ENCODE measurements around the gene SFT2D1.

The SFT2D1 gene

GRCh38 chr6:166305562-166306117 lies 36.7 kb downstream of the SFT2D1 start:
- DNase-seq: no peak

- DNase-seq: no peak
Observed at GRCh38 chr6:166304106-166304505, 38.2 kb downstream of the SFT2D1 start.

- DNase-seq: no peak
Observed at GRCh38 chr6:166301611-166302529, 40.5 kb downstream of the SFT2D1 start.

GRCh38 chr6:166300357-166300987 lies 41.9 kb downstream of the SFT2D1 start:
- DNase-seq: no peak

- no peak for DNase-seq
Observed at GRCh38 chr6:166297606-166298005, 44.7 kb downstream of the SFT2D1 start.

GRCh38 chr6:166296035-166296883 lies 46.1 kb downstream of the SFT2D1 start:
- no peak for DNase-seq

- DNase-seq: no peak
Observed at GRCh38 chr6:166293731-166294584, 48.4 kb downstream of the SFT2D1 start.

GRCh38 chr6:166289207-166290060 lies 52.9 kb downstream of the SFT2D1 start:
- no peak for DNase-seq

GRCh38 chr6:166286839-166287271 lies 55.5 kb downstream of the SFT2D1 start:
- no peak for DNase-seq

GRCh38 chr6:166285233-166285632 lies 57.1 kb downstream of the SFT2D1 start:
- no peak for DNase-seq

GRCh38 chr6:166284640-166285039 lies 57.7 kb downstream of the SFT2D1 start:
- no peak for DNase-seq

GRCh38 chr6:166282394-166283032 lies 59.8 kb downstream of the SFT2D1 start:
- no peak for DNase-seq

GRCh38 chr6:166281104-166281503 lies 61.2 kb downstream of the SFT2D1 start:
- no peak for DNase-seq

GRCh38 chr6:166279393-166279679 lies 63.0 kb downstream of the SFT2D1 start:
- DNase-seq: no peak

GRCh38 chr6:166278579-166279392 lies 63.6 kb downstream of the SFT2D1 start:
- DNase-seq: no peak

GRCh38 chr6:166277892-166278578 lies 64.3 kb downstream of the SFT2D1 start:
- DNase-seq: no peak

- no peak for DNase-seq
Observed at GRCh38 chr6:166277018-166277417, 65.3 kb downstream of the SFT2D1 start.

GRCh38 chr6:166275714-166276166 lies 66.6 kb downstream of the SFT2D1 start:
- DNase-seq: no peak

All from NCI-H1436 treated with DMSO at 0.1 percent for 48 hours (cell line).